ENCODE results near the gene UFD1. TPM values are rescaled to one million over a fixed set of nuclear protein-coding genes. Genes with fewer than 3 reads are reported as not detected.

The UFD1 gene
- total and polyA plus RNA-seq, 12 donors = 31.5 to 79.4 (median 43.5) TPM

- no peak for TF ChIP-seq CTCF (IDR thresholded peaks at IDR 0.05)
- peak overlapping the region in 5 of 10 donors; percentile 38 to 60 (median 46) for H3K27ac ChIP-seq
- H3K4me3 ChIP-seq = no peak overlapping the region
- peaks cover 0 to 79% (median 22%) of the 10 kb centered on the region in 9 donors for H3K36me3 ChIP-seq
- ATAC-seq (peak in 7 of 8 donors; percentile 4 to 54 (median 34)), DNase-seq (peak; percentile 30 to 50)
- H3K4me1 ChIP-seq = peaks cover 0 to 54% (median 9%) of the 10 kb centered on the region in 9 donors
- H3K9me3 ChIP-seq = no peaks in the 10 kb centered on the region
- H3K27me3 ChIP-seq = no peaks in the 10 kb centered on the region
- intact Hi-C loops (cut with DNase I) = no loop called here
- 45 to 48% methylated on average over 16 of the region's 16 CpGs for WGBS, 2 donors
Measured at GRCh38 chr22:19407649-19408606, 71.1 kb downstream of the UFD1 start.

GRCh38 chr22:19406846-19407245, 72.1 kb downstream of the UFD1 start:
- H3K4me1 ChIP-seq = peaks cover 0 to 47% (median 9%) of the 10 kb centered on the region in 9 donors
- intact Hi-C loops (cut with DNase I) = no loop called here
- no peaks in the 10 kb centered on the region for H3K27me3 ChIP-seq
- H3K27ac ChIP-seq = peak overlapping the region in 7 of 10 donors; percentile 12 to 60 (median 46)
- 57 to 72% methylated on average over 4 of the region's 4 CpGs for WGBS, 2 donors
- DNase-seq (no peak), ATAC-seq (peak; percentile 53 to 86 (median 76))
- TF ChIP-seq CTCF (IDR thresholded peaks at IDR 0.05) = no peak
- H3K9me3 ChIP-seq = no peaks in the 10 kb centered on the region
- no peak overlapping the region for H3K4me3 ChIP-seq
- H3K36me3 ChIP-seq = peaks cover 0 to 89% (median 22%) of the 10 kb centered on the region in 9 donors

GRCh38 chr22:19406281-19406811, 72.6 kb downstream of the UFD1 start:
- 77 to 80% methylated on average over 3 of the region's 3 CpGs for WGBS, 2 donors
- H3K36me3 ChIP-seq = peaks cover 0 to 94% (median 22%) of the 10 kb centered on the region in 9 donors
- TF ChIP-seq CTCF (IDR thresholded peaks at IDR 0.05) = no peak
- no peak overlapping the region for H3K4me3 ChIP-seq
- H3K4me1 ChIP-seq = peaks cover 0 to 43% (median 8%) of the 10 kb centered on the region in 9 donors
- H3K9me3 ChIP-seq = no peaks in the 10 kb centered on the region
- H3K27me3 ChIP-seq = no peaks in the 10 kb centered on the region
- H3K27ac ChIP-seq = peak overlapping the region in 5 of 10 donors; percentile 7 to 60 (median 33)
- DNase-seq (no peak), ATAC-seq (no peak)
- intact Hi-C loops (cut with DNase I) = no loop called here

GRCh38 chr22:19405652-19406051, 73.3 kb downstream of the UFD1 start:
- DNase-seq = no peak
- 93 to 94% methylated on average over 8 of the region's 8 CpGs for WGBS, 2 donors

More at GRCh38 chr22:19405652-19406051, 73.3 kb downstream of the UFD1 start:
- H3K4me1 ChIP-seq = peaks cover 0 to 36% (median 4%) of the 10 kb centered on the region in 9 donors
- H3K27ac ChIP-seq = no peak overlapping the region
- H3K36me3 ChIP-seq = peaks cover 0 to 98% (median 22%) of the 10 kb centered on the region in 9 donors
- H3K9me3 ChIP-seq = no peaks in the 10 kb centered on the region
- H3K4me3 ChIP-seq = no peak overlapping the region
- ATAC-seq = no peak
- intact Hi-C loops (cut with DNase I) = no loop called here
- TF ChIP-seq CTCF (IDR thresholded peaks at IDR 0.05) = no peak
- H3K27me3 ChIP-seq = no peaks in the 10 kb centered on the region

Data from heart right ventricle (tissue), 16 donors.